Lower leg skin (tissue), 4 donors: ENCODE results near the gene VSTM2B. TPM values are rescaled to one million over a fixed set of nuclear protein-coding genes. Genes with fewer than 3 reads are reported as not detected.

Experiments
- DNase-seq, 2 donors: peaks; one replicate each; pipeline ENCODE4 v3.0.0-alpha.2; 2019; ENCODE audit warnings: low spot score in 2 of 2
- H3K4me3 ChIP-seq: fragments of 200-600 bp; sonication (generic); 2 replicates; pipeline ENCODE4 v1.5.1; 2017; ENCODE audit warnings: mild to moderate bottlenecking, low read depth; ENCODE audit not compliant: poor library complexity, severe bottlenecking
- POLR2A ChIP-seq, 2 donors: fragments of 450-650 bp; IDR thresholded peaks; one replicate each; pipeline ENCODE4 v1.6.1; 2016 to 2017; ENCODE audit warnings: antibody characterized with exemption in 2 of 2, mild to moderate bottlenecking in 1 of 2, moderate library complexity in 1 of 2
- WGBS, 2 donors: methylation state at CpG; one replicate each; pipeline ENCODE4 v1.1.5; 2018; 5-methylcytosine and 5-hydroxymethylcytosine counted together
- intact Hi-C: fragments of 100-400 bp; cut with DNase I; formaldehyde crosslinking; loops from one replicate; pipeline ENCODE4 v1.15.0; 2023; ENCODE audit warnings: low total_unique reads
- total RNA-seq, 4 donors: library from RNA; depleted of rRNA; stranded (reverse); fragments of >200 nt; gene quantifications; one replicate each; pipeline ENCODE4 v1.1.0, GENCODE V29; 2016
- TF ChIP-seq, protein P1 (sequence below), 3 donors: fragments of 450-650 bp; IDR thresholded peaks; one replicate each; pipeline ENCODE4 v1.5.1; 2016; ENCODE audit warnings: antibody characterized with exemption in 3 of 3, mild to moderate bottlenecking in 3 of 3, moderate library complexity in 2 of 3

Gene VSTM2B
- total RNA-seq, 4 donors from 2014 or later, result not detected

DNA sequence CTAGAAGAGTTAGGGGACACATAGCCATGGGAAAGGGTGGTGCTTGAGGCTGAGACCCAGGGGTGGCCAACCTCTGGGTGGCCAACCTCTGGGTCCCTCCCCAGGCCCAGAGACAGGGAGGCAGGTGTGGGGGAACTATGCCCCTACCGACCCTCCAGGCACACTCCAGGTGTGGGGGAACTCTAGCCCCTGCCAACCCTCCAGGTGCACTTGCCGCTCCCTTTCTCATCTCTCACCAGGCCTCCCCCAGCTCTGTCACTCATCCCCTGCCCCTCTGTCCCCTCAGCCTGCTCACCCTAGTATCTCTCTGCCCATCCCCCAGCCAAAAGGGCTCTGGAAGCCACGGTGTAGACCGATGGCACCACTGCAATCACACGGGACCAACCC lies 10.6 kb upstream of the VSTM2B start:
- TF ChIP-seq POLR2A (IDR thresholded peaks at IDR 0.05), result no peak
- TF ChIP-seq, protein P1, sequence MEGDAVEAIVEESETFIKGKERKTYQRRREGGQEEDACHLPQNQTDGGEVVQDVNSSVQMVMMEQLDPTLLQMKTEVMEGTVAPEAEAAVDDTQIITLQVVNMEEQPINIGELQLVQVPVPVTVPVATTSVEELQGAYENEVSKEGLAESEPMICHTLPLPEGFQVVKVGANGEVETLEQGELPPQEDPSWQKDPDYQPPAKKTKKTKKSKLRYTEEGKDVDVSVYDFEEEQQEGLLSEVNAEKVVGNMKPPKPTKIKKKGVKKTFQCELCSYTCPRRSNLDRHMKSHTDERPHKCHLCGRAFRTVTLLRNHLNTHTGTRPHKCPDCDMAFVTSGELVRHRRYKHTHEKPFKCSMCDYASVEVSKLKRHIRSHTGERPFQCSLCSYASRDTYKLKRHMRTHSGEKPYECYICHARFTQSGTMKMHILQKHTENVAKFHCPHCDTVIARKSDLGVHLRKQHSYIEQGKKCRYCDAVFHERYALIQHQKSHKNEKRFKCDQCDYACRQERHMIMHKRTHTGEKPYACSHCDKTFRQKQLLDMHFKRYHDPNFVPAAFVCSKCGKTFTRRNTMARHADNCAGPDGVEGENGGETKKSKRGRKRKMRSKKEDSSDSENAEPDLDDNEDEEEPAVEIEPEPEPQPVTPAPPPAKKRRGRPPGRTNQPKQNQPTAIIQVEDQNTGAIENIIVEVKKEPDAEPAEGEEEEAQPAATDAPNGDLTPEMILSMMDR (IDR thresholded peaks at IDR 0.05), result no peak
- WGBS, 2 donors, result 51 to 53% methylated on average over 5 of the region's 5 CpGs
- no peak for DNase-seq
- no peak overlapping the region for H3K4me3 ChIP-seq
- intact Hi-C loops, result no loop called here

DNA sequence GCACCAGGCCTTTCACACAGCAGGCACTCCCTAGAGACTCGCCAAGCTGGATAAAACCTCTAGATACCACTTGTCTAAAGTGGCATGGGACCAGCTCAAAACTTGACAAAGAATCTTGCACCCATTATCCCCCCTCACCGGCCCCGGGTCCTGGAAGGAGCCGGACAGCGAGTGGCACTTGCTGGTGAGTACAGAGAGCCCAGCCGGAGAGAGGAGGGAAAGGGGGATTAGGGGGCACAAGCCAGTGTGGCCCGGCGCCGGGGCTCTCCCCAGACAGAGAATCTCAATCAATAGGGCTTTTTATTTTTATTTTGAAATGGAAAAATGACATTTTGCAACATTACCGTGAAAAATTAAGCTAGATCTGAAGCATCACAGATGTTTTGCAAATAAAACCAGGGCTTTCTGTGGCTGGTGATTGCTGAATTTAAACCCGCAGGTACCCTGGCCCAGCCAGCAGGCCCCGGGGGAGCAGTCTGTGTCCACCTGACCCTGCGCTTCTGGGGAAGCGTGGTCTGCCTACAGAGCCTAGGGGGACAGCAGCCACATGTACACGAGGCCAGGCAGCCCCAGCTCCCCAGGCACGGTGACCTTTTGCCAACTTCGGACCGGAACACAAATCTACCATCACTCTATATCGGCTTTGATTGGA lies 10.0 kb upstream of the VSTM2B start:
- no peak for DNase-seq
- 70 to 72% methylated on average over 19 of the region's 19 CpGs for WGBS, 2 donors
- no peak overlapping the region for H3K4me3 ChIP-seq
- no peak for TF ChIP-seq POLR2A (IDR thresholded peaks at IDR 0.05)
- TF ChIP-seq, protein P1 (IDR thresholded peaks at IDR 0.05), result no peak
- intact Hi-C loops, result no loop called here

DNA sequence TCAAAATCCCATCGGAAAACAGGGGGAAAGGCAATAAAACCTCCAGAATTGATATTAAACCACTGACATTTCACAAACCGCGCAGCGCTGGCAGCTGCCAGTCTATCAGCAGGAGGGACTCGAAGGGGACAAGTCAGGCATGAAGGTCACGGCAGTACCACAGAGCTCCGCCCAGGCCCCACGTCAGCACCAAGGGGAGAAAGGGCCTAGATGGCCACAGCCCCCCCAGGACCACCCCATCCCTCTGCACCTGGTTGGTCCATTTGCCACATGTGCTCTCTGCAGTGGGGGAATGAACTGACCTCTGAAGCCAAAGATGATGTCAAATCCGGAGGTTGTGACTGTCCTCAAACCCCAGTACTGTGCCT lies 9.5 kb upstream of the VSTM2B start:
- TF ChIP-seq, protein P1 (IDR thresholded peaks at IDR 0.05), result no peak
- no peak for TF ChIP-seq POLR2A (IDR thresholded peaks at IDR 0.05)
- no peak overlapping the region for H3K4me3 ChIP-seq
- intact Hi-C loops, result no loop called here
- no peak for DNase-seq
- WGBS, 2 donors, result 80 to 85% methylated on average over 9 of the region's 9 CpGs

DNA sequence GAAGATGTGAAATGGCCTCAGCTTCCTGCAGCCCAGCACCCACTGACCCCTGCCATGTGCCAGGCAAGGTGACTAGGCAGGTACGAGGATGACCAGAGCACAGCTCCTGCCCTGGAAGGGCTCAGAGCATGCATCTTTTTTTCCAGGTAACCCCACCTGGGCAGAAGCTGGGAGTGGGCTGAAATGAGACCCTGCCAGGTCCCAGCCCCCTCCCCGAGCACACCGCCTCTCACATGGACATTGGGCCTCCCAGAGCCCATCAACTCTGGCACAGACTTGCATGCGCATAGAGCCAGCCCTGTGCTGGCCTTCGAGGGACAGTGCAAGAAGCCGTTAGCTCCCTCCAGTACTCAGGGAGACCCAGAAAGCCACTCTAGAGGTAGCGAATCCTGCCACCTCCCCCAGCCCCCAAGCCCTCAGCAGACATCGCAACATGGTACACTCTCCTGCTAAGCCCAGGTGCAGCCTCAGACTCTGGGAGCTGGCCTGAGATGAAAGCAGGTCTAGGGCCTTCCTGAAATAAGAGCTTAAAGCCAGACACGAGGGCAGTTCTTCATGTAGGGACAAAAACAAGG lies 8.9 kb upstream of the VSTM2B start:
- DNase-seq, result no peak
- TF ChIP-seq, protein P1 (IDR thresholded peaks at IDR 0.05), result no peak
- no peak for TF ChIP-seq POLR2A (IDR thresholded peaks at IDR 0.05)
- H3K4me3 ChIP-seq, result no peak overlapping the region
- intact Hi-C loops, result no loop called here
- 72 to 78% methylated on average over 9 of the region's 9 CpGs for WGBS, 2 donors

DNA sequence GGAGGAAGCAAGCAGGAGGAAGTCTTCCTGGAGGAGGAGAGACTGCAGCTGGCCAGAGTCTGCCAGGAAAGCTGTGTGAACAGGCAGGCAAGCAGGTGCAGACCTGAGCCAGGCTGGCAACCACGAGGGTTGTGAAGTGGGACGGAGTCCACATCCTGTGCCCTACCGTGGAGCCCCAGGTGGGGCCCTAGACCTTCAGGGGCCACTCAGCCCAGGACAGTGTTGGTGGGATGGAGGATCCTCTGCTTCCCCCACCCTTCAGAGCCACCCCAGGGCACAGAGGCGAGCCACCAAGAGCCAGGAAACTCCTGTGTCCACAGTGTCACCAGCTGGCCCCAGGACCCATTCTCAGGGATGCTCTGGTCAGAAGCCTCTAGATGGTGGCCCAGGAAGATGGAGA lies 8.4 kb upstream of the VSTM2B start:
- DNase-seq, result no peak
- TF ChIP-seq, protein P1 (IDR thresholded peaks at IDR 0.05), result no peak
- TF ChIP-seq POLR2A (IDR thresholded peaks at IDR 0.05), result no peak
- H3K4me3 ChIP-seq, result no peak overlapping the region
- intact Hi-C loops, result no loop called here
- WGBS, 2 donors, result 74 to 83% methylated on average over 3 to 4 of the region's 4 CpGs

DNA sequence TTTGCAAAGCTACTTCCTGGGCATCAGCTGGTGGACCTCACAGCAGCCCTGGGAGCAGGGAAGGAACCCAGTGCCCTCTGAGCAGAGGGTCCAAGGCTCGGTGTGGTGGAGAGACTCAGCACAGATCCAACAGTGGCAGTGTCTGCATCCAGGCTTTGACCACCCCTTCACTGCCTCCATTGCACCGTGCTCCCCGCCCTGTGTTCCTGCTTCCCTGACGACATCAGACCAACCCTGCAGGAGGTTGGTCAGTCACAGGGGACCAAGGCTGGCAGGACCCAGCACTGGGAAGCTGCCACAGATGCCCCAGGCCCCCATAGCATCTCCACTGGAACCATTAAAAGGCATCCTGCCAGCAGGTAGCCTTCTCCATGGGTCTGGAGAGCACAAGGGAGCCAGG lies 7.8 kb upstream of the VSTM2B start:
- no peak for DNase-seq
- no peak overlapping the region for H3K4me3 ChIP-seq
- WGBS, 2 donors, result 74 to 78% methylated on average over 4 of the region's 4 CpGs
- TF ChIP-seq POLR2A (IDR thresholded peaks at IDR 0.05), result no peak
- TF ChIP-seq, protein P1 (IDR thresholded peaks at IDR 0.05), result no peak
- intact Hi-C loops, result no loop called here
